Natural killer cell (primary cell): ENCODE measurements around the gene SPAG6. TPM values are rescaled to one million over a fixed set of nuclear protein-coding genes. Genes with fewer than 3 reads are reported as not detected.
"Not testable (repeated sequence)": the region's sequence is repeated elsewhere in the genome, so short reads cannot be mapped to it uniquely, and the experiment has no call there.

Experiments used
- ATAC-seq, 3 donors: fragments of 150-1000 bp in 2 of 3; fragments of 200-7000 bp in 1 of 3; cut with Tn5 transposase; 1 replicate in 1 of 3; 2 replicates in 2 of 3; pipeline ENCODE4 v1.10.0; 2021; ENCODE audit warnings: mild to moderate bottlenecking in 2 of 3, moderate library complexity in 2 of 3
- DNase-seq, 2 donors: peaks; one replicate each; pipeline versions ENCODE4 v3.0.0 to v3.0.0-alpha.2; 2013 to 2021; ENCODE audit warnings: mixed read lengths in 1 of 2
- H3K27ac ChIP-seq: one replicate; pipeline ENCODE4 v1.5.1; 2013; ENCODE audit warnings: mild to moderate bottlenecking, low read length
- H3K27me3 ChIP-seq: one replicate; pipeline ENCODE4 v1.6.1; 2013; ENCODE audit warnings: low read length; ENCODE audit not compliant: control insufficient read depth, insufficient read depth
- H3K36me3 ChIP-seq: one replicate; pipeline ENCODE4 v1.6.1; 2013; ENCODE audit warnings: low read length; ENCODE audit not compliant: control insufficient read depth, insufficient read depth
- H3K4me1 ChIP-seq: one replicate; pipeline ENCODE4 v1.6.1; 2013; ENCODE audit warnings: low read length; ENCODE audit not compliant: control insufficient read depth, insufficient read depth
- H3K4me3 ChIP-seq: one replicate; pipeline ENCODE4 v1.5.1; 2013; ENCODE audit warnings: low read length
- H3K9me3 ChIP-seq: one replicate; pipeline ENCODE4 v1.6.1; 2013; ENCODE audit warnings: low read length; ENCODE audit not compliant: control insufficient read depth, insufficient read depth
- H3K27ac Mint-ChIP-seq, 2 donors: one replicate each; pipeline ENCODE4 v1.8.0; 2022; ENCODE audit warnings: mild to moderate bottlenecking in 2 of 2, mixed read lengths in 2 of 2, moderate library complexity in 1 of 2
- H3K27me3 Mint-ChIP-seq, 2 donors: one replicate each; pipeline ENCODE4 v1.8.0; 2022; ENCODE audit warnings: low read depth in 2 of 2, mixed read lengths in 2 of 2
- H3K36me3 Mint-ChIP-seq: one replicate; pipeline ENCODE4 v1.8.0; 2022; ENCODE audit warnings: mixed read lengths
- H3K4me1 Mint-ChIP-seq, 2 donors: one replicate each; pipeline ENCODE4 v1.8.0; 2022; ENCODE audit warnings: mixed read lengths in 2 of 2
- H3K4me3 Mint-ChIP-seq: one replicate; pipeline ENCODE4 v1.8.0; 2022; ENCODE audit warnings: mild to moderate bottlenecking, moderate library complexity, mixed read lengths
- H3K9me3 Mint-ChIP-seq, 2 donors: one replicate each; pipeline ENCODE4 v1.8.0; 2022; ENCODE audit warnings: mixed read lengths in 2 of 2
- WGBS: methylation state at CpG from one replicate; pipeline ENCODE4 v1.1.7; 2013; ENCODE audit warnings: missing lambda C conversion rate; ENCODE audit not compliant: insufficient coverage; 5-methylcytosine and 5-hydroxymethylcytosine counted together
- intact Hi-C: fragments of 100-400 bp; cut with micrococcal nuclease; formaldehyde crosslinking; loops from one replicate; pipeline ENCODE4 v1.14.2; 2022
- total RNA-seq, 4 donors: library from RNA; stranded (reverse); fragments of 120-200 nt in 1 of 4; gene quantifications; one replicate each; pipeline versions ENCODE4 v1.2.3 to v1.2.4, GENCODE V29; 2013 to 2022
- TF ChIP-seq, protein P1 (sequence below): fragments of 200-600 bp; IDR thresholded peaks from one replicate; pipeline ENCODE4 v1.8.0; 2022; ENCODE audit warnings: antibody characterized with exemption

Gene SPAG6
- total RNA-seq, 3 donors from 2014 or later (not counting 1 experiment from before 2014, with no cell fraction given), result 0.35 to 0.79 TPM; not detected in 1

DNA sequence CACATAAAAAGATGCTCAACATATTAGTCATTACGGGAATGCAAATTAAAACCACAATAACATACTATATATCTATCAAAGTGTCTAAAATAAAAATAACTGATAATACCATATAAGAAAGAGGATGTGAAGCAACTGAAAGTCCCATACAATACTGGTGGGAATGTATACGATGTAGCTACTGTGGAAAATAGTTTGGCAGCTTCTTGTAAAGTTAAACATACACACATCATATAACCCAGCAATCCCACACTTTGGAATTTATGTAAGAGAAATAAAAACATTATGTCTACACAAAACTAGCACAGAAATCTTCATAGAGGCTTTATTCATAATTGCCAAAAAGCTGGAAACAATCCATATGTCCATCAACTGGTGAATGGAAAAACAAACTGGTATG is 39.6 kb upstream of the SPAG6 start:
- no CpG with 5 or more reads among the region's 2 CpGs for WGBS
- no peaks in the 10 kb centered on the region for H3K9me3 Mint-ChIP-seq
- no peak overlapping the region for H3K4me3 Mint-ChIP-seq
- peaks cover 6% of the 10 kb centered on the region for H3K27me3 ChIP-seq
- intact Hi-C loops, result no loop called here
- TF ChIP-seq, protein P1, sequence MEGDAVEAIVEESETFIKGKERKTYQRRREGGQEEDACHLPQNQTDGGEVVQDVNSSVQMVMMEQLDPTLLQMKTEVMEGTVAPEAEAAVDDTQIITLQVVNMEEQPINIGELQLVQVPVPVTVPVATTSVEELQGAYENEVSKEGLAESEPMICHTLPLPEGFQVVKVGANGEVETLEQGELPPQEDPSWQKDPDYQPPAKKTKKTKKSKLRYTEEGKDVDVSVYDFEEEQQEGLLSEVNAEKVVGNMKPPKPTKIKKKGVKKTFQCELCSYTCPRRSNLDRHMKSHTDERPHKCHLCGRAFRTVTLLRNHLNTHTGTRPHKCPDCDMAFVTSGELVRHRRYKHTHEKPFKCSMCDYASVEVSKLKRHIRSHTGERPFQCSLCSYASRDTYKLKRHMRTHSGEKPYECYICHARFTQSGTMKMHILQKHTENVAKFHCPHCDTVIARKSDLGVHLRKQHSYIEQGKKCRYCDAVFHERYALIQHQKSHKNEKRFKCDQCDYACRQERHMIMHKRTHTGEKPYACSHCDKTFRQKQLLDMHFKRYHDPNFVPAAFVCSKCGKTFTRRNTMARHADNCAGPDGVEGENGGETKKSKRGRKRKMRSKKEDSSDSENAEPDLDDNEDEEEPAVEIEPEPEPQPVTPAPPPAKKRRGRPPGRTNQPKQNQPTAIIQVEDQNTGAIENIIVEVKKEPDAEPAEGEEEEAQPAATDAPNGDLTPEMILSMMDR, result no peak
- H3K4me1 Mint-ChIP-seq, result no peaks in the 10 kb centered on the region
- ATAC-seq (no peak), DNase-seq (no peak)
- H3K36me3 ChIP-seq, result no peaks in the 10 kb centered on the region
- no peaks in the 10 kb centered on the region for H3K36me3 Mint-ChIP-seq
- no peaks in the 10 kb centered on the region for H3K9me3 ChIP-seq
- H3K27ac ChIP-seq, result no peak overlapping the region
- H3K27ac Mint-ChIP-seq, result no peak overlapping the region
- H3K4me1 ChIP-seq, result no peaks in the 10 kb centered on the region
- no peak overlapping the region for H3K4me3 ChIP-seq
- H3K27me3 Mint-ChIP-seq, result peaks cover 11 to 43% of the 10 kb centered on the region in 2 donors

DNA sequence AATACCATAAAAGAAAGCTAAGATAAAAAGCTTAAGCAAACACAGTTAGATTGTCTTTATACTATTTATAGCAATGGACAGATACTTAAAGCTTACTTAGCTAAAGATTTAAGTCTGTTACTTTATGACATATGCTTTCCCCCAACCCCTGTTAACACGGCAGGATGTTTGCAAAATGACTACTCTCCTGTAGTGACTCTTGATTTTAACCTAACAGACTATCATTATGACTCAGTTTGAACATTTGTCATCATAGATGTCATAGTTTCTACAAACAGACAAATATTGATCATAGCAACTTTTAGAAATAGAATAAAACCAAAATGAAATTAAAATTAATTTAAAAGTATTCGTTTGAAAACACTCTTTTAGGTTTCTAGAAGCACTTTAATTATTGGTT is 36.9 kb upstream of the SPAG6 start:
- Histone ChIP-seq H3K9me3 (no peaks in the 10 kb centered on the region), H3K36me3 (no peaks in the 10 kb centered on the region), H3K27ac (no peak overlapping the region), H3K27me3 (peaks cover 13% of the 10 kb centered on the region), H3K4me3 (no peak overlapping the region), H3K4me1 (no peaks in the 10 kb centered on the region)
- Mint-ChIP-seq H3K9me3 (no peaks in the 10 kb centered on the region), H3K36me3 (no peaks in the 10 kb centered on the region), H3K4me3 (no peak overlapping the region), H3K4me1 (no peaks in the 10 kb centered on the region), H3K27ac (no peak overlapping the region), H3K27me3 (peaks cover 19 to 55% of the 10 kb centered on the region in 2 donors)
- no peak for ATAC-seq
- TF ChIP-seq, protein P1, result no peak
- no peak for DNase-seq
- intact Hi-C loops, result no loop called here
- WGBS, result 86% methylated on average over 1 of the region's 2 CpGs

DNA sequence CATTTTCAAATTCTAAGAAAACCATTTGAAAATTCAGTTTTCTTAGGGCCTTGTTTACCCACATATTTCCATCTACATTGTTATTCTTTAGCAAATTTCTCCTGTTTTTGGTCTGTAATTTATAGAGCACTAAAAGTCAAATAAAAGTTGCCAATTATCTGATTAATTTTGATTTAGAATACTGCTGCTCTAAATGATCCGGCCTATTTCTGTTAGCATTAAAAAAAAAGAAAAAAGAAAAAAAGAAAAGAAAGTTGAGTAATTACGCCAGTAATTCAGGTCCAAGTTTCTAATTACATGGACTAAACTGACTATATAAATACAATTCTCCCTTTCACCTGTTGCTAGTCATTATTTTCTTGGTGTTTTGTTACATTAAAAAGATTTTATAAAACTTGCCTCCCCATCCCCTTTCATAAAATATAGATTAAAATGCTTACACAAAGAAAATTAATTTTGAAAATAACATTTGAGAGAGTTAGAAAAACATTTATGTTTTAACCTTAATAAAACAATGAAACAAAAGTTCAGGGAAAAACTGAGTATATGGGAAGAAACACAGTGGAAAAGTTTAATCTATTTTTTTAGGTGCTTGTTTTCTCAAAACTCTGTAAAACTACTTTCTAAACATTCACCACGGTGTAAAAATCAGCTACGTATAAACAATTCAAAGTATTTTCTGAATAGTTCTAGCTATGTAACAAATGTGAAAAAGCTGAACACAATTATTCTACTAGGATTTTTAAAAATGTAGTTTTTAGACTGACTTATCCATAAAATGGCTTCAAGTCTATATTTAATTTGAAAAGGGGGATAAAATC is 35.9 kb upstream of the SPAG6 start:
- ATAC-seq (no peak), DNase-seq (no peak)
- TF ChIP-seq, protein P1, result no peak
- no peaks in the 10 kb centered on the region for H3K9me3 ChIP-seq
- no peaks in the 10 kb centered on the region for H3K36me3 ChIP-seq
- Mint-ChIP-seq H3K27ac (no peak overlapping the region), H3K4me1 (no peaks in the 10 kb centered on the region), H3K9me3 (no peaks in the 10 kb centered on the region), H3K27me3 (peaks cover 16 to 48% of the 10 kb centered on the region in 2 donors), H3K4me3 (no peak overlapping the region), H3K36me3 (no peaks in the 10 kb centered on the region)
- WGBS, result no CpG with 5 or more reads among the region's 4 CpGs
- no peaks in the 10 kb centered on the region for H3K4me1 ChIP-seq
- intact Hi-C loops, result no loop called here
- peaks cover 13% of the 10 kb centered on the region for H3K27me3 ChIP-seq
- no peak overlapping the region for H3K4me3 ChIP-seq
- no peak overlapping the region for H3K27ac ChIP-seq

DNA sequence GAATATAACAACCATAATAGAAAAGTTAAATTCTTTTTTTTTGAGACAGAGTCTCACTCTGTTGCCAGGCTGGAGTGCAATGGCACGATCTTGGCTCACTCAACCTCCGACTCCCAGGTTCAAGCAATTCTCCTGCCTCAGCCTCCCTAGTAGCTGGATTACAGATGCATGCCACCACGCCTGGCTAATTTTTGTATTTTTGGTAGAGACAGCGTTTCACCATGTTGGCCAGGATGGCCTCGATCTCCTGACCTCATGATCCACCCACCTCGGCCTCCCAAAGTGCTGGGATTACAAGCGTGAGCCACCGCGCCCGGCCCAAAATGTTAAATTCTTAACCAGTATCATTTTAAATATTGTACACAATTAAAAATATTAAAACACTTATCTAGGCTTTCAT is 35.3 kb upstream of the SPAG6 start:
- H3K27ac Mint-ChIP-seq, H3K4me3 Mint-ChIP-seq, H3K9me3 ChIP-seq, H3K36me3 ChIP-seq, H3K4me3 ChIP-seq, DNase-seq, H3K9me3 Mint-ChIP-seq, H3K4me1 ChIP-seq, ATAC-seq, H3K27ac ChIP-seq, intact Hi-C loops, H3K4me1 Mint-ChIP-seq, H3K36me3 Mint-ChIP-seq: not testable (repeated sequence)
- 96% methylated on average over 10 of the region's 10 CpGs for WGBS
- H3K27me3 ChIP-seq, result peaks cover 13% of the 10 kb centered on the region
- peaks cover 16 to 45% of the 10 kb centered on the region in 2 donors for H3K27me3 Mint-ChIP-seq
